Myocyte (in vitro differentiated cells): ENCODE results near the gene DLGAP1. TPM values are rescaled to one million over a fixed set of nuclear protein-coding genes. Genes with fewer than 3 reads are reported as not detected.
A peak's percentile ranks its signal among the peaks of the same experiment; 100 is the strongest.

Source experiments
- DNase-seq: peaks from one replicate; pipeline ENCODE4 v3.0.0-alpha.2; 2012; ENCODE audit warnings: low read depth
- total RNA-seq: library from RNA; depleted of rRNA; stranded (reverse); fragments of >200 nt; gene quantifications from 2 replicates; pipeline ENCODE4 v1.2.3, GENCODE V29; 2014

The DLGAP1 gene
- total RNA-seq, 1 donor from 2014 or later: 0.75 TPM

DNA sequence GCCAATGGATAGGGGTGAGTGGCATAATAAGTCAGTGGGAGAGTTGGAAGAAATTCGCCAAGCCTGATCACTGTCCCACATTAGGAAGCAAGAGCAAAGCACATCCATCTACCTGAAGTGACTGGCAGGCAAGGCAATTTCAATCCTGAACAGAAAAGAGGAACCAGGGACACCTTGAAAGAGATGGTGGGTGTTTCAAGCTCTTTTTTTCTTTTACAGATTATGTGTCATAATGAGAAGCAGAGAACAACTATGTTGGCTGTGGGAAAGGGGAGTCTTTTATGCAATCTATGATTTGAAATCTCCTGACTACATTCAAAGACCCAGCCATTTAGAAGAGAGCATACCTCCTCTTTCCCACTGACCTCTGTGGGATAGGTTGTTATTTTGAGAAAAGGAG, 941.6 kb downstream of the DLGAP1 start:
- DNase-seq: no peak

DNA sequence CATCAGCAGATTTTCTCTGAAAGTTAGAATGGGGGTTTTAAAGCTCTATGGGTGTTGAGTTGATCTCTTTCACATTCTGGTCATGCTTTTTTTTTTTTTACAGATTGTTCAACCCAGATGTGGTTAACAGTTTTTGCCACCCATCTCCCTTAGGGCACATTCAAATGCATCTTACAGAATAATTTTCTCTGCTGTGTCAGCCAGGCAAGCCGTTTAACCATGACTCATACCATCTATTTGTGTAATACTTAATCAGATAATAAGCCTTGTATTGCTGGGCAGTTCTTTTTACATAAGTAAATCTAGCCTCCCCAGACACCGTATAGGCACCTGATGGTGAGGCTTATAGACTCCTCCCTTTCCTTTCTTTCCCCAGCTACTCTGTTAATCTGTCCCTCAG, 943.1 kb downstream of the DLGAP1 start:
- peak; percentile 54 for DNase-seq

DNA sequence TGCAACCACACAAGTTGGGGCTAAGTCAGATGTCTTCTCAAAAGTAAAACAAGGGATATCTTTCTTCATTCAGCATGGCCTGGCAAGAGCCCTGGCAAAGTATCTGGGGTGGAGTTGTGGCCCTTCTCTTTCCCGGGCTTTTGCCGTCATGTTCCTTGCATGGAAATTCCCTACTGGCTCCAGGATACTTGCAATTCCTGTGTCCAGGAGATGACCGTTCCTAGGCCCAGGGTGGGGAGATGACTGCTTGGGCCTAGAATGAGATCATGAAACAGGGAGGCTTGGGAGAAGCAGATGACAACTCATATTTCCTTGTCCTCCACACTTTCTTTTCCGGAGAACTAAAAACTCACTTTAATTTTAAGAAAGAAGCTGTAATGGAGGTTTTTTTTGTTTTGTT, 944.2 kb downstream of the DLGAP1 start:
- DNase-seq: no peak

DNA sequence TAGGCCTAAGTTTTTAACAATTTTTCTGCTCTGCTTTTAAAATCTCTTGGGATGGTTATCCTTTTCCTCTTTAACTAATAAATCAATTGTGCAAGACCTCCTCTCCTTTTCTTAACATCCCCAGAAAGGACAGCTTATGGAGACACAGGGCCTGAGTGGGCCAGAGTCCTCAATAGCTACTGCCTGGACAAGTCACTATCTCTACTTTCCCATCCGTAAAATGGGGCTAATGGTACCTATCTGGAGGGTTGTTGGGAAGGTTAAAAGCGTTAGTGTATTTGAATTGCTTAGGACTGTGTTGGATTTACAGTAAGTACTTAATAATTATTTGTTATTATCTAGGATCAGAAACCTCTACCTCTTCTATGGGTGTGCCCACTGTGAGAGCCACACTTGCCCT, 945.1 kb downstream of the DLGAP1 start:
- DNase-seq: no peak

DNA sequence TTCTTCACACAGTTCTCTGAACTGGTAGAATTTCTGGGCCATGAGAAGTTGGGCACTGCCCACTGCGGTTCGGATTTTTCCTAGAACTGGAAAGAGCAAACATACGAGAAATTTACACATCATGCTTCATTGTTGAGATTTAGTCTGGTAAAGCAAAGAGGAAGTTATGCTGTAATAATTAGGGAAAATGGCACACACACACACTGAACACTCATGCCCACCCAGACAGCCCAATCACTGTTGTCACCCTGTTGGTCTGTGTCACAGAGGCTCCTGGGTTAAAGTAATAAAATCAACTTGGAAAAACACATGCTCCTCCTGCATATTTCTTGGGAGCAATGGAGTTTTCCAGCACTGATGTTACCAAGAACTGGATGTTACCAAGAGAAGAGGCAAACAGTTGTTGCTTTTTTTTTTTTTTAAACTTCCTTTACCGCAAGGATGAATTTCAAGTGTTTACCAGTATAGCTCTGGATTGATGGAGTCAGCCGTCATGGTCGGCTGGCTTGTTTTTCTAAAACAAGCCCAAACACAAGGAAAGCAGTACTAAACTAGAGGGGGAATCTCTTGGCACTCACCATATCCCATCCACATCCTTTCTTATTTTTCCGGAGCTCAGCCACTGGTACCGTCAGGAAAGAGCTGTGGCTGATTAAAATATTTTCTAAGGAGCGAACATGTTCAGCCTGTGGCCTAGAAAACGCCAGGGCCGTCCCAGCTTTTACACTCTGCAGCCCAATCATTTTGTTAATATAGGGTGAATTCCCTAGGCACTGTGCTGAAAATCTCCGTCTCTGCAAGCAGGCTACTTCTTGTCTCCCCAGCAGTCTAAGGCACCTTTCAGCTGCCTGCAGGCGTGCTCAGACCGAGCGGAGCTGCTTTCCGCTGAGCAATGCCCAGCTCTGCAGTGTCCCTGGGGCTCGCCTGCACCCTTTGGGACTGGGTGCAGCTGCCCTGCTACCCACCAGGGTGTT, 946.2 kb downstream of the DLGAP1 start:
- DNase-seq: peak; percentile 75

DNA sequence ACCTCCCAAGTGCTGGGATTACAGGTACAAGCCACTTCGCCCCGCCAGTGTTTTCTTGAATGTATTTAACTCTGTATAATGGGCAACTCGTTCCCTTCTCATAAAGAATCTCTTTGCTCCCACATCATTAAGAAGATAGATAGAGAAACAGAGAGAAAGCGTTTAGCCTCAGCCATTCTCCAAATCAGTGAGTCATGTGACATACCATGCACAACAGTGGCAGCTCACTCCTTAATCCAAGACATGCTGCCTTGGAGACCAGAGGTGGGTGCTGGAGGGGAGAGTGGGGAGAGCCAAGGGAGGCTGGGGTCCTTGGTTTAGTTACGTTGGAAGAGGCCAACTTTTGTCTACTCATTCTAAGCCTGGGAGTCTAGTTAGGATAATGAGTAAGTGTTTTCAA, 950.5 kb downstream of the DLGAP1 start:
- no peak for DNase-seq

DNA sequence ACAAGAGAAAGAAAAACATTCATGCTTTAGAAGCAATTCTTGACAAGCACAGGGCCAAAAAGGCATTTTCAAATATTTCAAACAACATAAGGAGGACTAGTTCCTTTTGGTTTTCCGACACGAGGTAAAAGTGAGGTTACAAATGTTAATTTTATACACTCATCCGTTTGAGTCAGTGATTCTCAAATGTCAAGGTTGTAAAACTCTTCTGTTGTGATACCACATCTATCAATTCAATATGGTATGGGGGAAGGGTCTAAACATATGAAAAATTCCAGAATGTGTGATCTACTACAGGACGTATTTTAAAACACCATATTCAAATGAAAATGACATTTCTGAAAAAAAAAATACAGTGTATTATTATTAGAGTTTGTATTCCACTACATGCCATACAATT, 952.5 kb downstream of the DLGAP1 start:
- no peak for DNase-seq

DNA sequence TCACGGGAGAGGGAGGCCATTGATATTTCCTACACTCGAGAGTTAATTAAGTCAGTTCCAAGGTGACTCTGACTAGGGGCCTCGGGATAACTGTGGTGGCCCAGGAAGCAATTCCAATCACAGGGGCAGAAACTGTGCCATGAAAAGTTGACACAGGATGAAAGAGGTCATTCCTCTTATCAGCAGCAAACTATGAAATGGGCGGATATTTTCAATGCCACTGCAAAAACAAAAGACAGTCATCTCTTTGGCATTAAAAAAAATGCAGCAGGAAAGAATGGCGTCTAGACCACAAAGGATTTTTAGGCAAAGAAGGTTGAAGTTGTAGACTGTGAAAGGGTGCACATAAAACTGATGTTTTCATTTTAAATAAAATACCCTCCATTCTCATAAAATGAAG, 955.1 kb downstream of the DLGAP1 start:
- no peak for DNase-seq

DNA sequence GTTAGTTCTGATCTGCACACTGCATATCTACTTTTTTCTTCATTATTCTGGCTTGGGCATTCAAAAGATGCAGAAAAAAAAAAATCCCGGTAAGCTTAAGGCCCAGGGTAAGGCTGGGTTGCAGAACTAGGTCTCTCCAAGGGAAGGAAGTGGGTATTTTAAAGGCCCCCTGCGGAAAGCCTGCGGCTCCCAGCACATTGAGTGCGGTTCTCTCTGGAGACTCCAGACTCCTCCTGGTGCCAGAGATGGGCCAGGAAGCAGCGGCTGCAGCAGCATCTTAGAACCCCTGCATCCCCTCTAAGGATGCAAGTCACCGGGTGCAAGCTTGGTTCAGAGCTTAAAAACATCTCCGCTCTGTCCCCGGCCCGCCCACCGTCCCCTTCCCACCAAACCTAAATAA, 955.6 kb downstream of the DLGAP1 start:
- no peak for DNase-seq

DNA sequence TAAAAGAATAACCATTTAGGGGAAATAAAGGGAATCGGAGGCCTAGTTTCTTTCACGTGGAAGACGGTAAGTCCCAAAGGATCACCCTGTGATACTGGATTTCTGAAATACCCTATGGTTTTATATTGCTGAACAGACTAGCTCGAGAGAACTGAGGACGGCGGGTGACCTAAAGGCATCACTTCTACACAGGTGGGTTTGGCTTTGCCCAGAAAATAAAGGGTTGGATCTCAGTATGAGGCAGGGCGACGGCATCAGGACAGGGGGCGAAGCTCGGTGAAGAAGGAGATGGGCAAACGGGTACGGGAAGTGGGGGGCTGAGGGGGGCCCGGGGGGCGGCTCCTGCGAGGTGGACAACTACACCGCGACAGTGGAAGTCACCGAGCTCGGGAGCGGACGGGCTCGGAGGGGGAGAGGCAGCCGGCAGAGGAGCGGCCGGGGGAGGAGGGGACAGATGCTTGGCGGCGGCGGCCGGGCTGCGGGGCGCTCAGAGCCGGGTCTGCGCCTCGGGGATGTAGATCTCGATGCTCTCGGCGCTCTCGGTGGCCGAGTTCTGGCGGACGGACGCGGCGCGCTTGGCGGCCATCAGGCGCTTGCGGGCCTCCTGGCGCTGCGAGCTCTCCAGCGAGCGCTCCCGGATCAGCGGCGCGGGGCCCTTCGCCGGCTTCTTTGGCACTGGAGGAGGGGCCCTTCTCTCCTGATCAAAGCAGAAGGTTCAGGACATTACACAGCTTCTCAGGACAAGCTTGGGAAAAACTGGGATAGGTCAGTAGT, 956.2 kb downstream of the DLGAP1 start:
- DNase-seq: peak; percentile 32

DNA sequence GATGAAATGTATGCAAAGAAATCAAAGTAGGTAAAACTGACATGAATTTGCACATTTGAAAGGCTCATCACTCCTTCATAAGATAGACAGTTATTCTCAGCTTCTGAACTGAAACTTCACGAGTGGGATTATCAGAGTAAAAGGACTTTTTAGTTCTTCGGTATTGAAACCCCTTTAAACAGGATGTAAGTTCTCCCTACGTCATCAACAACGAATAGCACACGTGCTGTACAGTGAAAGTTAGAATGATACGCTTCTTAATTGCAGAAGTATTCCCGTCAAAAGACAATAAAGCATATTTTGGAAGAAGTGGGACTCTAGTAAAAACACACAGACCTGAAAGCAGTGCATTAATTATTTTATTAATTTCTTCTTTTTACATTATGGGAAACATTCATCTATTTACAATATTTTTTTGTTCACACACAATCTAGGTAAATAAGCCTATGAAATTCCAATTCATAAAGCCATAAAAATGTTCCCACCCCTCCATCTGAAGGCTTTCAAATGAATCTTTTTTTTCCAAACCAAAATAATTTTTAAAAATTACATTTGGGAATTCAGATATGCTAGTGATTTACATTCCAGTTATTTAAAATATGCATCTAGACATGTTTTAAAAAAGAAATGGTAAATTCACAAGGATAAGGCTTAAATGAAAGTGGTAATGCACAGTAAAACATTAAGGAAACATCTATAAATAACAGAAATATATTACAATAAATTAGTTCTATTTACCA, 959.2 kb downstream of the DLGAP1 start:
- no peak for DNase-seq

DNA sequence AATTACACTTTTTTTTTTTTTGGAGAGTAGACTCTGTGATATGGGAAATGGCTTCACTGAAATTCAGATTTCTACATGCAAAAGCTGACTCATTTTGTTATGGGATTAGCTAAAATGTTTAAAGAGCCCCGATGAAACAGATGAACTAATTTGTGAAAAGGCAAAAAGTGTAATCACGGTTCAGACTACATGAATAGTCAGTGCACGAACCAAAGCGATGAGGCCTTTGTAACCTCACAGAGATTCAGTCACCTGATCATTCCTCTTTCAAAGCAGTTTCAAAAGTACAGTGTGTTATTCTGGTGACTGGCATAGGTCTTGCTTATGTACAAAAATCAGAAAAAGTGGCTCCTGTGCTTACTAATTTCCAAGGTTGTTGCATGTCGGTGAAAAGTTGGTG, 960.5 kb downstream of the DLGAP1 start:
- DNase-seq: no peak

DNA sequence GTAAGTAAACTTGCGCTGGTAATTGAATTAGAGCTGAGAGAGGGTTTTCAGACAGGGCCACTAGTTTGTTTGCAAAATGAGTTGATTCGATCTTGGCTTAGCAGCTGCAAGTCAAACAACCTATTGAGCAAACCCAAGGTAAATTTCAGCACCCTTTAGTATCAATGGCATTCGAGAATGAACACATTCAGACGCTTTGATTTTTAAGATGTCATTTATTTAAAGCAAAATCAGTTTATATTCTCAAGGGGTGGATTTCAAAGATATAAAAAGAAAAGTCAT, 960.9 kb downstream of the DLGAP1 start:
- DNase-seq: no peak

DNA sequence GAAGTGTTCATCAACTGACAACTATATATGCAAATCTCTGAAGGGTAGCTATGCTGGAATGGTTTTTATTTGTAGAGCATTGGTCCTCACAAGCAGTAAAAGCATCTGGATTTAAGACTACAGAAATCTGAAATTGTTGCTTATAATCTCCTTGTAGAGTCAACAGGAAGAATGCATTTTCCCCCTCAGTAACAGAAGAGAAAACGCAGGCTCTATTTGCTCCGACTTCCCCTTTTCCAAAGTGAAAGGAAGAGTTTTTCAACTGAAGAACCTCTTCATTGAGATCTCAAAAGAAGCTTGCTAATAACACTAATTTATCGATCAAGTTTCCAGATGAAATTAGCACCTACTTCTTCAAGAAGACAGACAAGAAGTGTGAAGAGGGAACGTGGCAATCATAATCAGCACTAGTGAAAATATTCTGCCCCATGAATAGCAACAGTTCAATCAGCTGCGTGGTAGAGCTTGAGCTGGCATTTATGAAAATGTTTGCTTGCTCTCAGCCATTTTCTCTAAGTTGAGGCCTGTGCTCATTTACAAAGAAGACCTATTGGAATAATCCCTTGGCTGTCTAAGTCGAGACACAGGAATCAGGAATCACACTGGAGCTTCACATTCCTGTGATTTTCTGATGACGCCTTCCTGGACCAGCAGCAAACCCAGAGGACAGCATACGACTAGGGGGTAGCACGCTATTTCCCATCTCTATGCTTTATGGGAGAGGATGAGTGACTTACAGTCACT, 961.4 kb downstream of the DLGAP1 start:
- DNase-seq: no peak

DNA sequence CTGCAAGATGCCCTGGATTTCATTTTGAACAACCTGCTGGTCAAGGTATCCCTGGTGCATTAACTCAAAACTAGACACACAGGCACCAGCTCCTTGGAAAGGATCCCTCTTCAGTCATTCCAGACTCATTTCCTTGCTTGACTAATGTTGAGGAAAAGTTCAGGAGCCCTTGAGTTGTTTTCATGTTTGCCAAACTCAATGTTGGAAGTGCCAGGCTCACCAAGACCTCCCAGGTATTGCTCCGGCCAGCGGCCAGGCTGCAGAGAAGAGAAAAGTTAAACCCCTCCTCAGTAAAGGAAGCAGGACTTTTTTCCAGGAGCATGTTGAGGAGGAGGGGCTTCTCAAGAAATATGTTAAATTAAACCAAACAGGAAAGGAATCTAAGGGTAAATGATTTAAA, 962.4 kb downstream of the DLGAP1 start:
- DNase-seq: no peak

DNA sequence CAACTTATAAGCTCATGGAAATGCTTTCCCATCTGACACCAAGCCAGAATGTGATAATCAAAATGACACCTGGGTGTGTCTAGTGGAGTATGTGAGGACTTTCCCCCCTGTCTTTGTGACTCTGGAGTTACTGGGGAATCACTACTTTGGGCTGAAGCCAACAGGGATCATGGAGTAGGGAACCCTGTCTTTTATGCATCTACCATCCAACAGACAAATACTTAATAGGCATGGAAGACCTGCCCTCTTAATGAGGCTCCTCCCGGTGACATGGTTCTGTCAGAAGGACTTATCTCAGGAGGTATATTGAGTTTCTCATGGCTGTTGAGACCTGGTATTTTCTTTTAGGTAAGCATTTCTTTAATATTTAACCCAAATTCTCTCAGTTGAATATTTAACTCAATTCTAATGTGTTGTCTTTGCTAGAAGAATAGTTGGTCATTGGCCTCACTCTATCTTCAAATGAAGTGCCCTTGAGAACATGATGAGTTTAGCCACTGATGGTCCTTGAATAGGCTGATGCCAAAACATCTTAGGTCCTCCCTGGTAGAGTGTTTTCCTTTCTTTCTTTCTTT, 963.0 kb downstream of the DLGAP1 start:
- no peak for DNase-seq

DNA sequence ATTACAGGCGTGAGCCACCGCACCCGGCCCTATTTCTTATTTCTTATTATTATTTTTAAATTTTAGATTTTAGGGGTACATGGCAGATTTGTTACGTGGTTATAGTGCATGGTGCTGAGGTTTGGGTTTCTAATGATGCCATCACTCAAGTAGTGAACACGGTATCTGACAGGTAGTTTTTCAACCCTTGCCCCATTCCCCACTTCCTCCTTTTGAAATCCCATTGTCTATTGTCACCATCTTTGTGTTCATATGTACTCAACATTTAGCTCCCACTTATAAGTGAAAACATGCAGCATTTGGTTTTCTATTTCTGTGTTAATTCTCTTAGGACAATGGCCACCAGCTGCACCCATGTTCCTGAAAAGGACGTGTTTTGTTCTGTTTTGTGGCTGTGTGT, 965.6 kb downstream of the DLGAP1 start:
- no peak for DNase-seq

DNA sequence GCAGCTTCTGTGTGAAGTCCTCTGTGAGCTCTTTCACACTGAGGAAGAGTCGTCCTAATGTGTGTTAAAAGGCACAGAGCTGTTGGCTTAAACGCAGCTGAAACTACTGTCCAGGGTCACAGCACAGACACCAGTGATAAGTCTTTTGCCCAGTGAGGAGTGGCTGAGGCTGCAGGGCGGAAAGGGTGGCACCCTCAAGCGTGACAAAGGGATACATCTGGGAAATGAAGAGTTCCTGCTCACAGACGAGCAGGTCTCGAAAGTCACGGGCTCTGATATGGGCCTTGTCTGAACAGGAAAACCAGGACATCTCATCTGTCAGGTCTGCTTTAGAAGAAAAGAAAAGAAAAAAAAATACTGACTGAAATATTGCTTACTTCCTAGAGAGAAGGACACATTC, 968.6 kb downstream of the DLGAP1 start:
- no peak for DNase-seq

DNA sequence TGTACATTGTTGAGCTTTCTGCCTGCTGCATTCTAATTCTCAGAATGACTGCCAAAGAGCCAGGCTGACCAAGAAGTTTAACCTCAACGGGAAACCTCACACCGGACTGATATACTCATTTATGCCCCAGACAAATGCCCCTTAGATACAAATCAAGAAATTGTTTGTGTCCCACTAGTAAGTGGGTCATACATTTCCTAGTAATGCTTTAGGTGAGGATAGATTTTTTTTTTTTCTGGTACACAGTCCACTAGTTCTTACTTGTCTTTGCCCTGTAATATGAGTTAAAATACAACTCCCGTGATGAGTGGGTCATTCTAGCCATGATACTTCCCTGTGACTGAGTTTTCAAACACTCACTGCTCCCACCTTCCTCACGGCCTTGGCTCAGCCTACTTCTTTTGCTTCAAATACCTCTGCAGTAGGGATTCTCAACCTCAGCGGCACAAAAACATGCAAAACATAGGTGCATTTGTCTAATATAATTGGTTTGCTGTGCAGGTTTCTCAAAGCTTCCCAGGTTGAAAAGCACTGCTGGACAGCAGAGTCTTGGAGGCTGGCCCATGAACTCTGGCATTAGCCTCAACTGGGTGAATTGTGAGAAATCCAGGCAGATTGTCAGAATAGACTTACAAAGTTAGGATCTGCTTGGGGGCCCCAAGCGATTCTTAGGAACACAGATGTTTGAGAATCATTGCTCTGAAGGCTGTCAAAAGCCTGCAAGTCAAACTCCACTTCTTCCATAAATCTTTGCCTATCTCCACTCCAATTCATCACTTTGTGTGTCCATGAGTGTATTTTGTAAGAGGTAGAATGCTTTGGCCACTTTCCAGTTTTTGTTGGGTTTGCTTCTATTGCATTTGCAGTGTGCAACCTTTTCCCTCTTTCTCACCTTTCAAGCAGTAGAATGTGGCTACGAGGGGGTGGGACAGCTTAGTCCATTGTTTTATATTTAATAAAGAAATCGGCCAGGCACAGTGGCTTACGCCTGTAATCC, 969.7 kb downstream of the DLGAP1 start:
- no peak for DNase-seq

DNA sequence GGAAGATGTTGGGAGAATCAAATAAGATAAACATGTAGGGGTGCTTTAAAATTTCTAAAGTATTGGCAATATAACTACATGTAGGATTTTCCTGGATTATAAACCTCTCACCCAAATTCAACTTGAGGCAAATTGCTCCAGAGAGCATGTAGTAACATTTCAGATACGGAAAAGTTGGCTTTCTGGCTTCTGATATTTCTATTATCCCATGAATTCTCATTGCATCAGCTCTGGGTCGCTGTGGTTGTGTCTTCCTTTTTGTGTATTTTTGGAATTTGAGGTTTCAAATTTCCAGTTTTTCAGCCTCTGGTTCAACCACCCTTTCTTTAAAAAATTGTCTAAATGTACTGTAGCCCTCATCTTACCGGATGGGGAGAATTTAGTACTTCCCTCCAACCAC, 972.8 kb downstream of the DLGAP1 start:
- no peak for DNase-seq
